NCI-H446 (cell line): ENCODE measurements around the gene TLE1.

Experiments
- DNase-seq, 2 experiments: peaks; one replicate each; lab custom pipeline; 2025; lab: John Stamatoyannopoulos, UW

The TLE1 gene

GRCh38 chr9:81686614-81687520, 2.5 kb downstream of the TLE1 start:
- DNase-seq: peak; percentile 10 to 67

- no peak for DNase-seq
Measured at GRCh38 chr9:81685763-81686613, 3.4 kb downstream of the TLE1 start.

GRCh38 chr9:81684635-81685034, 4.7 kb downstream of the TLE1 start:
- DNase-seq: no peak

DNA sequence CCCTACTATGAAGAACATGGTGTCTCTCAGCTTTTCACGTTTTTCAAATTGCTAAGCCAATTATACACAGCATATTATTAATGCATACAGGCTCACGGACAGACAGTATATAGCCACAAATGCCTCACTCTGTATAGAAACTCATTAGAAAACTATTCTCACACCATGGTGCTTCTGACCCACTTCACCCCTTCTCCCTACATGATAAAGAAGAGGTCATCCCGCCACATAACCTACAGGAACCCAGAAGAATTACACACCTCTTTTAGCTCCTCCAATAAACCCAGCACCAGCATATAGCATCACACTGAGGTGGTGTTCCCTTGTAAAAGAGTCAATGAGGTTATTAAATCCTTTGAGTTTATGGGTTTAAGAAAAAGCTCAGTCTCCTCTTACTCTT, 5.6 kb downstream of the TLE1 start:
- DNase-seq: no peak

DNA sequence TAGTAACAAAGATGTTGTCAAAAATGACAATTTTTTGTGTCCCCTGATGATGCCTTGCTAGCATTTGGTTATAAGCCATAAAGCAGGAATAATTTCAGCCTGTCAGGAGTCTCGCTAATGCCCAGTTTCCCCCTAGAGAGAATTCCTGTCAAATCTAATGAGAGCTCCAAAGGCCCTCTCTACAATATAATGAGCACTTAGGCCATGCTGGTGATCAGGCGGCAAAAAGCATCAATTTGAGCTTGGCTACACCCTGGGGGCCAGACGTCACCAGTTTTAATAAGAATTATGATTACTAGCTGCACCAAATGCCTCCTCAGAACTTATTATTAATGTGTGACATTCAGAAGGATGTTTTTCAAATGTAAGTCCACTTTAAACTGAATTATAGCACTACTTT, 6.1 kb downstream of the TLE1 start:
- DNase-seq: no peak

DNA sequence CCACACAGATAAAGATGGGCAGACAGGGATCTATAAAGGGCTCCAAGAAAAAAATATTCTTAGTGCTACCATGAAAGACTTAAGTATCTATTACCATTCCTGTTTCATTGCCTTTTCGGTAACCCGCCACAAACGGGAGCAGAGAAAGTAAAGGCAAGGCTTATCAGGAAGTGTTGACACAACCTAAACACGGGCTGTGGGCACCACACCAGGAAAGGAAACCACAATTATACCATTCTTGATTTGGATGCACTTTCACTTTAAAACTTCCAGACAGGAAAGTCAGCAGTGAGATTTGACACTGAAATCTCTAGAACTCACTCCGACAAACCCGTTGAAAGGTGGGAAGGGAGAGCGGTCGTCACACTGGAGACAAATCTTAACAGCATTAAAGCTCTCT, 6.5 kb downstream of the TLE1 start:
- DNase-seq: no peak

DNA sequence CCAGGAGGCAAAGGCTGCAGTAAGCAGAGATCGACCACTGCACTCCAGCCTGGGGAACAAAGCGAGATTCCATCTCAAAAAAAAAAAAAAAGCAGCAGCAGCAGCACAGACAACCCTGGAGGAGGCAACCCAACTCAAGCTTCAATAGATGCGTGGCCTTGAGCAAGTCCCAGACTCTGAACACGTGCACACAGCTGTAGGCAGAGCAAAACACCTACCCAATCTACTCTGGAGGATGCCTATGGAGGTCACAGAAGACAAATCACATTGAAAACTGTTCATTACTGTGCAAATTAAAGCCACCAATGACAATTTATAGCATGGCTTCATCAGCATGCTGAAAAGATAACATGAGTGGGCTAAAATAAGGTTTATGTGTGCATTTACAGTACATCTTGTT, 7.2 kb downstream of the TLE1 start:
- DNase-seq: no peak

DNA sequence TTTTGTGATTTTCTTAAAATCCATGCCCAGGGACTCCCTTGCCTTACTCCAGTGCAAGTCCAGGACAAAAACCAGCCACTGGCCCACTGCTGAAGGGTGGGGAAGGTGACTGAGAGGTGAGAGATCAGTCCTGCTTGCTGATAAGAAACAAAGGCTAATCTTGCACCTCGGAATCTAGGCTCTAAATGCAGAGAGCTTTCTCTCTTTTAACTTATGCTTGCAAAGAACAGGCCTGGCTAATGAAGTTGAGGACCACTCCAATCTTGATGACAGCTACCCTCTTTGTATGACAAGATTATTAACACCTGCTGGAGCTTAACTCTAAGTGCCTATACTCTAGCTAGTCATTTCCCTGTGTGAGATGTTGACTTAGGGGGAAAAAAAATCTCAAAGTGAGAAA, 8.8 kb downstream of the TLE1 start:
- DNase-seq: no peak

DNA sequence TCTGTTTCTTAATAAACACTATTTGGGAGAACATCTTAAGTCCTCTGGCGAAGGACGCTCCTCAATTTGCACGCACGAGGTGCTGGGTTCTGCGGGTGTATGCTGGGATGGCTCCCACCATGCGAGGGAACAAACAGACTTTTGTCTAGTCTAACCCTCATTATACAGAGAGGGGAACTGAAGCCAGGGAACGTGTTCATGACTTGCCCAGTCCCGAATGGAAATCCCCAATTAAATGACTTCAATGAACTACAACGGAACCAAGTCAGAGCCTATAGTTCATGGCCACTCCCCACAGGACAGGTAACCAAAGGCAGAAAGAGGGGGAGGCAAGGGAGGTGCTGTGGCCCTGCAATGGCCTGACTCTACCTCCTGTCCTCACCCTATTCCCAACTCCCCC, 9.3 kb downstream of the TLE1 start:
- DNase-seq: no peak

DNA sequence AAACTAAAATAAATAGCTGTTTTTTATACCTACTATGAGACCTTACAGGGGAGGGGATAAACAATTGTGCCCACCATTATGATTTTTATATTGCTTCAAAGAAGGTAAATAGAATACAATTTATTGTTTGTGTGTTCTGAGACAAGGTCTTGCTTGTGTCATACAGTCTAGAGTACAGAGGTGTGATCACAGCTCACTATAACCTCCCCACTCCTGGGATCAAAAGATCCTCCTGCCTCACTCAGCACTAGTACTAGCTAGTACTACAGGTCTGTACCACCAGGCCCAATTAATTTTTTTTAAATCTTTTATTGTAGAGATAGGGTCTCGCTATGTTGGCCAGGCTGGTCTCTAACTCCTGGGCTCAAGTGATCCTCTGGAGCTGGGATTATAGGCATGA, 11.3 kb downstream of the TLE1 start:
- no peak for DNase-seq

- no peak for DNase-seq
Measured at GRCh38 chr9:81676395-81676794, 13.0 kb downstream of the TLE1 start.

DNA sequence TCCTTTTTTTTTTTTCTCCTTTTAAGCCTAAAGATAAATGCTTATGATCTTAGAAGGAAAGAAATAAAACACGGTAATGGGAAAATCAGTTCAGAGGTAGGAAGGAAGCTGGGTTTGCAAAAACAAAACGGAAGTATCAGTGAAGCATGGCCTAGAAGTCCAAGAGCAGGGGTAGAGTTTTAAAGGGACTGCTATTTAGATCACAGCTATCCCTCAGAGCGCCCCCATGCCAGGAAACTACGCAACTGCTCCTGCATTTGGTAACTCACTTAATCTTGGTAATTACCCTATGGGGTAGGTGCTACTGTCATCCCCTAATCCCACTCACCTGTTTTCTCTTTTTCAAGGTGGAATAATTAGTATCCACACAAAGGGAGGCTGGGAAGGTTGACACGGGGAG, 16.0 kb downstream of the TLE1 start:
- DNase-seq: no peak

DNA sequence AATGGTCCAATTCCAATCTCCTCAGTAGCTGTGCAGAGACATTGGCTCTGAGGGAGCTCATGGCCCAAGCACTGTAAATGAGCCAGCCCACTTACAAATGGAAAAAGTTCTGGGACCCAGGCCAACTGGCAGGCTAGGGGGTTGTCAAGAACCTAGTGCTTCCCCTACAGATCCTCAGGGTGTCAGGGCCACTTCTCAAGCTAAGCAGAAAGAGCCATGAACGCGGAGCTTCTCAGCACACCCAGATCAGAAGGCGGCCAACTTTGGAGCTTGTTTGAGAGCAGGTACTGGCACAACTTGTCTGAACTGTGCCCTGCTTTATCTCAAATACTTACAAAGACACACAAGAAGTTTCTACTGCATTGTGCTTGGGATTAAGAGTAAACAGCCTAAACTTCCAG, 17.5 kb downstream of the TLE1 start:
- peak; percentile 22 to 86 for DNase-seq

GRCh38 chr9:81669866-81670265, 19.5 kb downstream of the TLE1 start:
- no peak for DNase-seq

DNA sequence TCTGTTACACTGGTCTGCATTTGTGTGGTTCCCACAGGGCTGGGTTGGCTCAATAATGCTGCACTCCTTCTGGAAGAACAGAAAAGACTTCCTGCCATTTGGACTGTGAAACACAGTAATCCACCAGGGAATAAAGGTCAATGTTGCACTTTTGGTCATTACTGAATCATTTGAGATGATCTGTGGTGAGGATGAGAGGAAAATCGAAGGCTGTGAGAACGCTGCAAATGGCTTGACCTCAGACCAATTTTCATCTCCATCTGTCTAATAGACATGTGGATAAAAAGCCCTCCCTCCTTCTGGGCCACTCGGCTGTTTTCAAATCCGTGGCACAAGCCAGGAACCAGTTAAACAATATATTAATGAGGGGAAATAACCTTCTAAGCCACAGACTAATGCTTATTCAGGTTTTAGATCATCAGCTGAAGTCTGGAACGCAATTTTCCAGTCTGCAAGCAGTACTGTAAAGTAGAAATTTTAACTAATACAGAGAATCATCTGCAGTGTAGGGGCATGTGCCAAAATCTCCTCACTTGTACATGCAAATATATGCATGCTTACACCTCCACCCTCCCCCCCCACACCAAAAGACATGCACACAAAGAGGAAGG, 20.2 kb downstream of the TLE1 start:
- no peak for DNase-seq

- no peak for DNase-seq
Measured at GRCh38 chr9:81666123-81666522, 23.2 kb downstream of the TLE1 start.

DNA sequence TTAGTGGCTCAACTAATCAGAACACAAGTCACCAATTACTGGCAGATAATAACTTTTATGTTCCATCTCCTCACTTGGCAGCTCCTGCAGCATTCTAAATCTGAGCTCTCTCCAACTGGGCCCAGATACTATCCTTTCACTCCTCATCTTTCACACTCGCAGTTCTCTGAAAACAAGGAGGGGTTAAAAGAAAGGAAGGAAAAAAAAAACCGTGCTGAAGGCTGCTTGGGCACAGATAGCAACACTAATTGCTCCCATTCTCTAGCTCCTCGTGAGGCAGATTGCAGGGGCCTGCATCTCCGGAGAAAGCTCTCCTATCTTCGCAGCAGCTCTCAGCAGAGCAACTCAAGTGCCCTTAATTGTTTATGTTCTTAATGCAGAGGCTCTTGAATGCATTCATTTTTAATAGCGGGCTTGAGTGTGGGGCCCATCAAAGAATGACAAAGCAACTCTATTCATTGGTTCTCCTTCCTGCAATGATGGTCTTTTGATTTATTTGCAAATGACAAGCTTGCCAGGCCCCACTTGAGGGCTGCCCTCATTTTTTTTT, 23.9 kb downstream of the TLE1 start:
- DNase-seq: peak in 1 of 2 experiments; percentile 15

DNA sequence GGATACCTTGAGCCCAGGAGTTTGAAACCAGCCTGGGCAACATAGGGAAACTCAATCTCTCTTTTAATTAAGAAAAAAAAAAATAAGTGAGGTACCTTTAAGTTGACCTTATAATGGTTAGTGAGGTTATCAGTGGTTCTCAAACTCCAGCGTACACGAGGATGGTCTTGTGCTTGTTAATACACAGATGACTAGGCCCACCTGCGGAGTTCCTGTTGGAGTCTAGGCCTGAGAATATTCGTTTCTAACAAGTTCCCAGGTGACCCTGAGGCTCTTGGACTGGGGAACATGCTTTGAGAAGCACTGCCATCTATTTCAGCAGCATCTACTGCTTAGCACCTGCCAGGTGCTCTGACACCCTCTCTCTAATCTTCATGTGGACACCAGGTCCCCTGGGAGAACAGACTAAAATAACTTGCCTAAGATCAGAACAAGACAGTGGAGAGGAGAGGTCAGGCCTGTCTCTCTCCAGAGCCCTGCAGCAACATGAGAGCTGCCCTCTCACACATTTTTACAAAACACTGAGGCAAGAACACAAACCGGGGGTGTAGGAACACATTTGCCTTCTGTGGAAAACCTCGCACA, 24.6 kb downstream of the TLE1 start:
- DNase-seq: no peak

DNA sequence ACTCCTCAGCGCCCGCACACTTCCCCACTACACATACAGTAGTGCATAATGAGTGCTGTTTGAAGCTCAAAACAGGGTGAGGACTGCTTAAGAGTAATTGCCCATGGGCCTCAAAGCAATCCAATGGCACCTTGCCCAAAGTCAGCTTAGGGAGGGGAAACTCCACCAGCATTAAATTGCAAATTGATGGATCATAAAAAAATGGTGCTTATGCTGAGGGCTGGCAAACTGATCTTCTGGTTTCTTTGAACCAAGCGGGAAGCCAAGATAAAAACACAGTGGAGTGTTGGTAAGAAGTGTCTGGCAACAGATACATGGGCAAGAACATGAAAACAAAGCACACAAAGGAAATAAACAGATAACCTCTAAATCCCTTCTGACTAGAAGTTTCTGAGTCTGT, 28.0 kb downstream of the TLE1 start:
- peak in 1 of 2 experiments; percentile 61 for DNase-seq

GRCh38 chr9:81656871-81657337, 32.4 kb downstream of the TLE1 start:
- no peak for DNase-seq

DNA sequence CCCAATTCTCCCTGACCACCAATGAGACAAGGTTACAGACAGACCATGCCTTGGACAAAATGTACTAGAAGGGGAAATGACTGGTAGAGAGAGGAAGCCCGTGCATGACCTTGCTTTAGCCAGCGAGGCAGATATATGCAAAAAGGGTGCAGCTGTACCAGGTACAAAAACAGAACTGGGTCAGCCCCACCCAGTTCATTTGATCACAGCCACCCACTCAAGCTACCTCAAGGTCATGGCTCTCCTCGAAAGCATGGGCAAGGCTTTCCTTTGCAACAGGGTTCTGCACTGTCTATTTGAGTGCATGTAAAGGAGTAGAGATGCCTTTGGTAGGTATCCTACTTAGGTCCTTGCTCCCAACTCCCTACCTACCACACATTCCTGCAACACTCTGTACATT, 33.3 kb downstream of the TLE1 start:
- no peak for DNase-seq

DNA sequence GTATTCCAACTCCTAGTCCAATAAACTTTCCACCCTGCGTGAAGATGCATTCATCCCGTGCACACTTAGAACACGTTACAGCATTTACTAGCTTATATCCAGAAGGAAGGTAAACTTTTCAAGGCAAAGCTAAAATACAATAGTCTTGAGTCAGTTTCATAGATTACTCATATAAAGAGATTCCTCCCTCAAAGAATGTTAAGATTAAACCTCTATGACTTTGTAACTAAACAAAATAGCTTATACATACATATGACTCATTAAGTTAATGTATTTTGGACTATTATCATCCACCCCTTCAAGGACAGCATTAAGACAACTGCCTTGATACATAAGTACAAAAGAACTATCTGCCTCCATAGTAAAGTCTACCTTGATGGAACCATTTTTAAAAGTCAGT, 36.1 kb downstream of the TLE1 start:
- no peak for DNase-seq
